ENCODE data around the gene CLN6.

CLN6 gene

GRCh38 chr15:68196445-68197169 lies 32.9 kb downstream of the CLN6 start:
- Histone ChIP-seq H3K79me2 (ENCODE audit: low read length) (peaks cover 5% of the 10 kb centered on the region), H3K27me3 (ENCODE audit: low read depth, low read length) (no peaks in the 10 kb centered on the region), H3K4me3 (ENCODE audit: low read length) (peak overlapping the region; percentile 50), H3K4me2 (ENCODE audit: low read length) (peak overlapping the region; percentile 75), H2AFZ (ENCODE audit: low read depth, low read length) (no peak overlapping the region), H4K20me1 (ENCODE audit: insufficient read depth, low read length) (no peaks in the 10 kb centered on the region), H3K9me3 (ENCODE audit: insufficient read depth, low read length) (no peaks in the 10 kb centered on the region), H3K9ac (ENCODE audit: low read length) (peak overlapping the region; percentile 48; the same call in 1 of the 2 replicates), H3K4me1 (ENCODE audit: low read length) (peaks cover 49% of the 10 kb centered on the region), H3K27ac (ENCODE audit: low read length) (peak overlapping the region; percentile 74), H3K36me3 (replicated peaks; ENCODE audit: low read depth, low read length) (peaks cover 41% of the 10 kb centered on the region)
- no peak for TF ChIP-seq EZH2phosphoT487 (IDR thresholded peaks at IDR 0.05; ENCODE audit: low read depth)
- TF ChIP-seq CTCF (IDR thresholded peaks at IDR 0.05; ENCODE audit: low read depth, low read length): no peak

GRCh38 chr15:68195336-68196112 lies 34.0 kb downstream of the CLN6 start:
- no peak overlapping the region for H3K4me2 ChIP-seq (ENCODE audit: low read length)
- no peaks in the 10 kb centered on the region for H3K9me3 ChIP-seq (ENCODE audit: insufficient read depth, low read length)
- no peak overlapping the region for H2AFZ ChIP-seq (ENCODE audit: low read depth, low read length)
- TF ChIP-seq CTCF (IDR thresholded peaks at IDR 0.05; ENCODE audit: low read depth, low read length): no peak
- TF ChIP-seq EZH2phosphoT487 (IDR thresholded peaks at IDR 0.05; ENCODE audit: low read depth): no peak
- H3K36me3 ChIP-seq (replicated peaks; ENCODE audit: low read depth, low read length): peaks cover 48% of the 10 kb centered on the region
- peaks cover 60% of the 10 kb centered on the region for H3K4me1 ChIP-seq (ENCODE audit: low read length)
- H3K9ac ChIP-seq (ENCODE audit: low read length): no peak overlapping the region
- H3K27me3 ChIP-seq (ENCODE audit: low read depth, low read length): no peaks in the 10 kb centered on the region
- H3K4me3 ChIP-seq (ENCODE audit: low read length): no peak overlapping the region
- peak overlapping the region; percentile 30 for H3K27ac ChIP-seq (ENCODE audit: low read length)
- no peaks in the 10 kb centered on the region for H4K20me1 ChIP-seq (ENCODE audit: insufficient read depth, low read length)
- peaks cover 5% of the 10 kb centered on the region; the same call in 1 of the 2 replicates for H3K79me2 ChIP-seq (ENCODE audit: low read length)

GRCh38 chr15:68192804-68193486 lies 36.6 kb downstream of the CLN6 start:
- no peak overlapping the region for H2AFZ ChIP-seq (ENCODE audit: low read depth, low read length)
- no peaks in the 10 kb centered on the region for H4K20me1 ChIP-seq (ENCODE audit: insufficient read depth, low read length)
- H3K27ac ChIP-seq (ENCODE audit: low read length): peak overlapping the region; percentile 40
- no peak overlapping the region for H3K9ac ChIP-seq (ENCODE audit: low read length)
- H3K4me3 ChIP-seq (ENCODE audit: low read length): no peak overlapping the region
- H3K4me1 ChIP-seq (ENCODE audit: low read length): peaks cover 76% of the 10 kb centered on the region
- H3K36me3 ChIP-seq (replicated peaks; ENCODE audit: low read depth, low read length): peaks cover 66% of the 10 kb centered on the region
- H3K9me3 ChIP-seq (ENCODE audit: insufficient read depth, low read length): no peaks in the 10 kb centered on the region
- peaks cover 3% of the 10 kb centered on the region; the same call in 1 of the 2 replicates for H3K79me2 ChIP-seq (ENCODE audit: low read length)
- no peak overlapping the region for H3K4me2 ChIP-seq (ENCODE audit: low read length)
- no peak for TF ChIP-seq EZH2phosphoT487 (IDR thresholded peaks at IDR 0.05; ENCODE audit: low read depth)
- TF ChIP-seq CTCF (IDR thresholded peaks at IDR 0.05; ENCODE audit: low read depth, low read length): no peak
- H3K27me3 ChIP-seq (ENCODE audit: low read depth, low read length): no peaks in the 10 kb centered on the region

GRCh38 chr15:68192117-68192516 lies 37.4 kb downstream of the CLN6 start:
- TF ChIP-seq CTCF (IDR thresholded peaks at IDR 0.05; ENCODE audit: low read depth, low read length): no peak; the same call in 1 of the 2 replicates
- TF ChIP-seq EZH2phosphoT487 (IDR thresholded peaks at IDR 0.05; ENCODE audit: low read depth): no peak
- Histone ChIP-seq H3K27me3 (ENCODE audit: low read depth, low read length) (no peaks in the 10 kb centered on the region), H3K9ac (ENCODE audit: low read length) (no peak overlapping the region), H3K79me2 (ENCODE audit: low read length) (no peaks in the 10 kb centered on the region; the same call in 1 of the 2 replicates), H4K20me1 (ENCODE audit: insufficient read depth, low read length) (no peaks in the 10 kb centered on the region), H3K4me3 (ENCODE audit: low read length) (no peak overlapping the region), H3K4me1 (ENCODE audit: low read length) (peaks cover 68% of the 10 kb centered on the region), H3K27ac (ENCODE audit: low read length) (peak overlapping the region; percentile 40), H3K9me3 (ENCODE audit: insufficient read depth, low read length) (no peaks in the 10 kb centered on the region), H3K4me2 (ENCODE audit: low read length) (peak overlapping the region; percentile 22), H2AFZ (ENCODE audit: low read depth, low read length) (no peak overlapping the region), H3K36me3 (replicated peaks; ENCODE audit: low read depth, low read length) (peaks cover 69% of the 10 kb centered on the region)
